NB4 (cell line): ENCODE results near the gene GUCY1A1.
A peak's percentile ranks its signal among the peaks of the same experiment; 100 is the strongest.

Source experiments
- DNase-seq: peaks from one replicate; pipeline ENCODE4 v3.0.0; 2010; ENCODE audit warnings: low read depth
- H3K4me3 ChIP-seq: one replicate; pipeline ENCODE4 v1.5.1; 2011; ENCODE audit warnings: mild to moderate bottlenecking, low read depth, low read length, moderate library complexity
- MYC ChIP-seq: IDR thresholded peaks from 2 replicates; pipeline ENCODE4 v1.6.1; 2011; ENCODE audit warnings: low read depth, low read length
- POLR2A ChIP-seq: IDR thresholded peaks from 2 replicates; pipeline ENCODE4 v1.6.1; 2011; ENCODE audit warnings: mild to moderate bottlenecking; ENCODE audit not compliant: insufficient read length; ENCODE audit errors: extremely low read depth
- TF ChIP-seq, protein P1 (sequence below): IDR thresholded peaks from one replicate; pipeline ENCODE4 v1.5.1; 2012; ENCODE audit warnings: low read depth, low read length
- TF ChIP-seq, protein P2 (sequence below): IDR thresholded peaks from 2 replicates; pipeline ENCODE4 v1.6.1; 2011; ENCODE audit warnings: low read depth, low read length

Gene GUCY1A1

DNA sequence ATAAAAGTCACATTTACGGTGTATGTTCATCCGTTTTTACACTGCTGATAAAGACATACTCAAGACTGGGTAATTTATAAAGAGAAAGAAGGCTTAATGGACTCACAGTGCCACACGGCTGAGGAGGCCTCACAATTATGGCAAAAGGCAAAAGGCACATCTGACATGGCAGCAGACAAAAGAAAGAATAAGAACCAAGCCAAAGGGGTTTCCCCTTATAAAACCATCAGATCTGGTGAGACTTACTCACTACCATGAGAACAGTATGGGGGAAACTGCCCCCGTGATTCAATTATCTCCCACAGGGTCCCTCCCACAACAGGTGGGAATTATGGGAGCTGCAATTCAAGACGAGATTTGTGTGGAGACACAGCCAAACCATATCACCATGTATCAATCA lies 84.9 kb downstream of the GUCY1A1 start:
- DNase-seq, result no peak
- TF ChIP-seq MYC, result no peak
- no peak for TF ChIP-seq POLR2A
- TF ChIP-seq, protein P1, sequence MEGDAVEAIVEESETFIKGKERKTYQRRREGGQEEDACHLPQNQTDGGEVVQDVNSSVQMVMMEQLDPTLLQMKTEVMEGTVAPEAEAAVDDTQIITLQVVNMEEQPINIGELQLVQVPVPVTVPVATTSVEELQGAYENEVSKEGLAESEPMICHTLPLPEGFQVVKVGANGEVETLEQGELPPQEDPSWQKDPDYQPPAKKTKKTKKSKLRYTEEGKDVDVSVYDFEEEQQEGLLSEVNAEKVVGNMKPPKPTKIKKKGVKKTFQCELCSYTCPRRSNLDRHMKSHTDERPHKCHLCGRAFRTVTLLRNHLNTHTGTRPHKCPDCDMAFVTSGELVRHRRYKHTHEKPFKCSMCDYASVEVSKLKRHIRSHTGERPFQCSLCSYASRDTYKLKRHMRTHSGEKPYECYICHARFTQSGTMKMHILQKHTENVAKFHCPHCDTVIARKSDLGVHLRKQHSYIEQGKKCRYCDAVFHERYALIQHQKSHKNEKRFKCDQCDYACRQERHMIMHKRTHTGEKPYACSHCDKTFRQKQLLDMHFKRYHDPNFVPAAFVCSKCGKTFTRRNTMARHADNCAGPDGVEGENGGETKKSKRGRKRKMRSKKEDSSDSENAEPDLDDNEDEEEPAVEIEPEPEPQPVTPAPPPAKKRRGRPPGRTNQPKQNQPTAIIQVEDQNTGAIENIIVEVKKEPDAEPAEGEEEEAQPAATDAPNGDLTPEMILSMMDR, result no peak
- H3K4me3 ChIP-seq, result no peak overlapping the region

DNA sequence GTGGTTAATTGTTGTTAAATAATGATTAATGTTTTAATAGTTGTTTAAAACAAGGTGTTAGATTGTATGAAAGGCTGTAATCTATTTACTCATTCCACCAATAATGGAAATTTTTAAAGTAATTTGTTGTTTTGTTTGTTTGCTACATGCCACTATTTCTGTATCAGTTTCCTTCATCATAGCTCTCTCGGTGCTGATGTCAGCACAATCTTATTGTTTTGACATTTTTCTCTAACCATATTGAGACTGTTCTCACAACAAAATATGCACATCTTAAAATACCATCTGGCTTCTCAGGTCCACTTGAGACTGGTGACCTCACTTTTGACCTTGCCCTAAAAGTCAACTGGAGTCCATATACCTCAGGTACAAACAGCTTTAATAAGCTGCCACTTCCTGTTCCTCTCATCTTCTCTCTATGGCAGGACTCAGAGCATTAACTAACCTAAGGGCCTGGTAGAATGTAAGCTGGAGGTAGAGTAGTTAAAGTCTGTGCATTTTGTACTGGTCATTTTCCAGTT lies 91.2 kb downstream of the GUCY1A1 start:
- DNase-seq, result no peak
- no peak overlapping the region for H3K4me3 ChIP-seq
- no peak for TF ChIP-seq MYC
- TF ChIP-seq POLR2A, result no peak
- TF ChIP-seq, protein P1, result no peak
- TF ChIP-seq, protein P2, sequence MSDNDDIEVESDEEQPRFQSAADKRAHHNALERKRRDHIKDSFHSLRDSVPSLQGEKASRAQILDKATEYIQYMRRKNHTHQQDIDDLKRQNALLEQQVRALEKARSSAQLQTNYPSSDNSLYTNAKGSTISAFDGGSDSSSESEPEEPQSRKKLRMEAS, result no peak

DNA sequence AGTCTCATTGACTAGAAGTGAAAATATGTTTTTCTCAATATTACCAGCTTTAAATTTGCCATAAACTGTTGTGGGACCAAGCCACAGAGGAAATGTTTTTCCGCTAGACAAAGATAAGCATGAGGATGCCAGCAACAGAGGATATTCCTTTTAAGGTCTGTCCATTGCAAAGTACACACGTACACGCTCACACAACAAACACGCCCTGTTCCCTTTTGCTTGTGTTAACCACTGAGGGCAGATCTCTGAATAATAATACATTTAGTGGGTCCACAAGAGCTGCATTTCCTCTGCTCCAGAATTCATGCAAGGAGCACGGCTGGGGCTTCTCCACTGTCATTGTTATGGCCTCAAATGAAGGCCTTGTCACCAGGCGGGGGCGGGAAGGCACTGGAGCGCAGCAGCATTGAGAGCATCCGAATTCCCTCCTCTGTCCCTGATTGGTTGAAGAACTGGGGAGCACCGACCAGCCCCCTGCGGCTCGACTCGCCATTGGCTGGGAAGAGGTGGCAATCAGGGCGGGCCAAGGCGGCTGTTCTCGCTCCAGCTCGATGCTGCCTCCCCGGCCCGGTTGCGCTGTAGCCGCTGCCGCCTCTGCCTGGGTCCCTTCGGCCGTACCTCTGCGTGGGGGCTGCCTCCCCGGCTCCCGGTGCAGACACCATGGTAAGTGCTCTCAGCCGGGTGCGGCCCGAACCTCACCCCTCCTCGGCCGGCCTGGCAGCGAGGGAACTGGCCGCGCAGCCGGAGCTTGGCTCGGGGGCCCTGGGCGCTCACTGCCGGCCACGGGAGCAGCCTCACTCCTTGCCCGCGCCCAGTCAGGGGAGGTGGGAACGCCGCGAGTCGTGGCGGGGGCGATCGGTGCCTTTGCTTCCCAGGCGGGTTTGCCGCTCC lies 92.1 kb downstream of the GUCY1A1 start, which contains the start of gene GUCY1B1:
Gene GUCY1B1, plus strand, starts transcription at position 541 of the 891 bp plus-strand sequence. Its CDS starts 120 bp downstream, at position 661.
- TF ChIP-seq POLR2A (no peak), MYC (no peak)
- TF ChIP-seq, protein P1, result no peak
- TF ChIP-seq, protein P2, result no peak
- no peak within 1 kb of the TSS for H3K4me3 ChIP-seq
- DNase-seq, result no peak

DNA sequence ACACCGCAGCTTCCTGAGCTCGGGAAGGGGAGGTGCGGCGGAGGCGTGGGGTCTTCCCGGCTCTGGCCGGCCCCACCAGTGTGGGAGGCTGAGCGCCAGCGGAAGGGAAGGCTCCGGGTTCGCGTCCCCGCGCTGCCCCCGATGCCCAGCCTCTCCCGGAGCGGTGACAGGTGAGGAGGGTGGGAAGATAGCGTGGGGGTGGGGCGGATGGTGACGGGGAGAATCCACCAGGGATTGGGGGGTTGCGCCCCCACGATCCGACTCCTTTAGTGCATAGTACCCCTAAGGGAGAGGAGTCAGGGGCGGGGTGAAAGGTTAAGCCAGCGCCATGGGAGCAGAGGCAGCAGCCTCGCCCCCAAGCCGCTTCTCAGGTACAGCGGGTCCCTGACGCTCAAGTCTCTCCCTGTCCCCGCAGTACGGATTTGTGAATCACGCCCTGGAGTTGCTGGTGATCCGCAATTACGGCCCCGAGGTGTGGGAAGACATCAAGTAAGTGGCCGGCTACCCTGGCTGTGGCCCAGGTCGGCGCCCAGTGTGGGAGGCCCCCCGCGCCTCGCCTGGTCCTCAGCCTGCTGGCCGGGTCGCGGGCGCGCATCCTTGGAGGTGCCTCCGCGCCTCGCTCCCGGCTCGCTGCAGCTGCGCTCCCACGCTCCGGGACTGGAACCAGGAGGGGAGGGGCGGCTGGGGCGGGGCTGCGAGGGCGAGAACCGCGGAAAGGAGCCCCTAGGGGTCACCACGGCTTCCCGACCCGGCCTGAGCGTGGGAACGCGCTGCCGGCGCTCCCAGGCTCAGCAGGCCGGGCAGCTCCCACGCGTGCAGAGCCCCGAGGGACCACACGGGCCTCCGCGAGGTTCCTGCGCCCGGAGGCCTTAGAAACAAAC lies 93.0 kb downstream of the GUCY1A1 start:
- no peak overlapping the region for H3K4me3 ChIP-seq
- TF ChIP-seq MYC (no peak), POLR2A (no peak)
- TF ChIP-seq, protein P2, result no peak
- TF ChIP-seq, protein P1, result no peak
- peak; percentile 1 for DNase-seq

DNA sequence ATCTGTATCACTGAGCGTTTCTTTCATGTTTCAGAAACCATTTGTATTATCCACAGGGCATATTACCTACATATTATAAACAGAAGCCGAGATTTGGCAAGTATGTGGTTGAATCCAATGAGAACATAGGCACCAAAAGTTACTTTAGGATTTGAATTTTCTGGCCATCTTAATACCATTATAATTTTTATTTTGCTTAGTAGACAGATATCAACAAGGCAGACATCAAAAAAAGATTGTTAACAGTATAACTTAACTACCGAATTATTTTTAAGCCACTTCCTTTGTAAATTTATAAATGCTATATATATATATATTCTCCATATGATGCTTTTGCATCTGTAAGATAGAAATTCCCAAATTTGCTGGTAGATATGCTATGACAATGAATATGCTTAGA lies 94.4 kb downstream of the GUCY1A1 start:
- H3K4me3 ChIP-seq, result no peak overlapping the region
- no peak for DNase-seq
- TF ChIP-seq MYC (no peak), POLR2A (no peak)
- TF ChIP-seq, protein P2, result no peak
- TF ChIP-seq, protein P1, result no peak
